Coronary artery (tissue), 2 donors: ENCODE data around the gene GNAL.

Experiments
- DNase-seq: peaks from one replicate; pipeline ENCODE4 v3.0.0-alpha.2; 2017; ENCODE audit warnings: low spot score
- H3K27ac ChIP-seq, 2 donors: fragments of 200-600 bp; sonication (generic); one replicate each; pipeline ENCODE4 v1.5.1; 2016 to 2019
- H3K4me3 ChIP-seq: fragments of 200-600 bp; sonication (generic); 2 replicates; pipeline ENCODE4 v1.5.1; 2016; ENCODE audit warnings: mild to moderate bottlenecking, moderate library complexity
- TF ChIP-seq, protein P1 (sequence below): fragments of 200-600 bp; sonication (generic); IDR thresholded peaks from one replicate; pipeline ENCODE4 v1.5.1; 2019; ENCODE audit warnings: antibody characterized with exemption

Gene GNAL

DNA sequence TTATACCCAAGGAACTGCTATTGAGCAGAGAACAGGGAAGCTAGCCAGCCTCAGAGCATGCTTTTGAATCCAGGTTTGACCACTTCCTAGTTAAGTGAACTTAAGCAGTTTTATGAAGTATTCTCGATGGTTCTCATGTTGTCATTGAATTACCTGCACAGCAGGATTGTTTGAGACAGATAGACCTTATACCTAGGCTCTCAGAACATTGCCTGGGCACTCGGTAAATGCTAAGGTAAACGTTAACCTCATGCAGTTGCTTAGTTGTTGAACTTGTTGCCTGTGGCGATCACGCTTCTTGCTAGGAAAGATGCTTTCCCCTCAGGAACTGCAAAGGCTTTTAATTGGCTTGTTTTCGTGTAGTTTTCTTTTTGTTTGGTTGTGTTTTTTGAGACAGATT is 128.2 kb downstream of the GNAL start:
- Histone ChIP-seq H3K27ac (no peak overlapping the region), H3K4me3 (no peak overlapping the region)
- no peak for DNase-seq
- TF ChIP-seq, protein P1, sequence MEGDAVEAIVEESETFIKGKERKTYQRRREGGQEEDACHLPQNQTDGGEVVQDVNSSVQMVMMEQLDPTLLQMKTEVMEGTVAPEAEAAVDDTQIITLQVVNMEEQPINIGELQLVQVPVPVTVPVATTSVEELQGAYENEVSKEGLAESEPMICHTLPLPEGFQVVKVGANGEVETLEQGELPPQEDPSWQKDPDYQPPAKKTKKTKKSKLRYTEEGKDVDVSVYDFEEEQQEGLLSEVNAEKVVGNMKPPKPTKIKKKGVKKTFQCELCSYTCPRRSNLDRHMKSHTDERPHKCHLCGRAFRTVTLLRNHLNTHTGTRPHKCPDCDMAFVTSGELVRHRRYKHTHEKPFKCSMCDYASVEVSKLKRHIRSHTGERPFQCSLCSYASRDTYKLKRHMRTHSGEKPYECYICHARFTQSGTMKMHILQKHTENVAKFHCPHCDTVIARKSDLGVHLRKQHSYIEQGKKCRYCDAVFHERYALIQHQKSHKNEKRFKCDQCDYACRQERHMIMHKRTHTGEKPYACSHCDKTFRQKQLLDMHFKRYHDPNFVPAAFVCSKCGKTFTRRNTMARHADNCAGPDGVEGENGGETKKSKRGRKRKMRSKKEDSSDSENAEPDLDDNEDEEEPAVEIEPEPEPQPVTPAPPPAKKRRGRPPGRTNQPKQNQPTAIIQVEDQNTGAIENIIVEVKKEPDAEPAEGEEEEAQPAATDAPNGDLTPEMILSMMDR, result no peak

GRCh38 chr18:11818486-11819203 is 129.6 kb downstream of the GNAL start:
- DNase-seq, result no peak
- Histone ChIP-seq H3K27ac (no peak overlapping the region), H3K4me3 (no peak overlapping the region)
- TF ChIP-seq, protein P1, result no peak

- TF ChIP-seq, protein P1, result no peak
- Histone ChIP-seq H3K4me3 (no peak overlapping the region), H3K27ac (no peak overlapping the region)
- no peak for DNase-seq
These were observed 130.9 kb downstream of the GNAL start for GRCh38 chr18:11819938-11820337.

DNA sequence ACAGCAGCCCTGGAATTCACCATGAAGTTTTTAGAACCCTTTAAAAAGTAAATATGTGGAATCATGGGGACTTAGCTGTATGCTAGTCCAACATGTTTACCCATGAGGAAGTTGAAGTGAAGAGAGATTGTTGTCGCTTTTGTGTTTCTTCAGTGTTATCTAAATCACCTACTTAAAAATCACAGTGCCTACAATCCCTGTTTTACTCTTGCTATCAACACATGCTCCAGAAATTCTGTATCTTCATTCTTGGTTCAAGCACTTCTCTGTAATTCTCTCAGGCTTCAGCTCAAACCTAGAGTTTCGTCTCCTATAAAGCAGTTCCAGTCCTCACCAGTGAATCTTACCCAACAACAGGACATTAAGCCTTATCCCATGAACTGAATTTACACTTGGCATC is 131.6 kb downstream of the GNAL start:
- TF ChIP-seq, protein P1, result no peak
- H3K4me3 ChIP-seq, result no peak overlapping the region
- no peak overlapping the region for H3K27ac ChIP-seq

GRCh38 chr18:11821208-11821607 is 132.1 kb downstream of the GNAL start:
- DNase-seq, result no peak
- Histone ChIP-seq H3K4me3 (no peak overlapping the region), H3K27ac (no peak overlapping the region)
- TF ChIP-seq, protein P1, result no peak

More for the DNA sequence above, 131.6 kb downstream of the GNAL start:
- no peak for DNase-seq

- DNase-seq, result no peak
- TF ChIP-seq, protein P1, result no peak
- Histone ChIP-seq H3K4me3 (no peak overlapping the region), H3K27ac (no peak overlapping the region)
These were observed 132.7 kb downstream of the GNAL start for GRCh38 chr18:11821643-11822237.

DNA sequence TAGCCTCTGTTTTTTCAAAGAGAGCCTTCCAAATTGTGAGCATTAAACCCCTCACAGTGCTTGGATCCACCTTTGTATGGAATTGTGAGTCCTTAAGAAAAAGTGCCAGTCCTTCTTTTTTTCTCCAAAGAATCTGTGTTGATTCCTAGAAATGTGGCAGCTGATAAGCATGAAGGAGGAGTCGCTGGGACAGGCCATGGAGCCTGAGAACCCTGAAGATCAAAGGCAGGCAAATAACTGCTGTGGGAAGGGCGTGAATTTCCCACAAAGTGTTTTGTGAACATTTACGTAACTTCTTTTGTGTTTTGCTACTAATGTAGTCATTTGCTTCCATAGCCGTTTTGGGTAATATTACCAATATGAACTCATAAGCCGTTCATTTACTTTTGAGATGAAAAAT is 134.5 kb downstream of the GNAL start:
- no peak for DNase-seq
- no peak overlapping the region for H3K4me3 ChIP-seq
- no peak overlapping the region for H3K27ac ChIP-seq
- TF ChIP-seq, protein P1, result no peak
